Activated CD4-positive, alpha-beta T cell treated with anti-CD3 and anti-CD28 coated beads, Interleukin-2, amount 50 U/mL, for 48 hours (primary cell): Measurements from ENCODE around the gene CPA4.
"Not testable (repeated sequence)": the region's sequence is repeated elsewhere in the genome, so short reads cannot be mapped to it uniquely, and the experiment has no call there.

Source experiments
- DNase-seq, 2 experiments: peaks; one replicate each; pipeline ENCODE4 v3.0.0-alpha.2; 2020

Gene CPA4, protein sequence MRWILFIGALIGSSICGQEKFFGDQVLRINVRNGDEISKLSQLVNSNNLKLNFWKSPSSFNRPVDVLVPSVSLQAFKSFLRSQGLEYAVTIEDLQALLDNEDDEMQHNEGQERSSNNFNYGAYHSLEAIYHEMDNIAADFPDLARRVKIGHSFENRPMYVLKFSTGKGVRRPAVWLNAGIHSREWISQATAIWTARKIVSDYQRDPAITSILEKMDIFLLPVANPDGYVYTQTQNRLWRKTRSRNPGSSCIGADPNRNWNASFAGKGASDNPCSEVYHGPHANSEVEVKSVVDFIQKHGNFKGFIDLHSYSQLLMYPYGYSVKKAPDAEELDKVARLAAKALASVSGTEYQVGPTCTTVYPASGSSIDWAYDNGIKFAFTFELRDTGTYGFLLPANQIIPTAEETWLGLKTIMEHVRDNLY

DNA sequence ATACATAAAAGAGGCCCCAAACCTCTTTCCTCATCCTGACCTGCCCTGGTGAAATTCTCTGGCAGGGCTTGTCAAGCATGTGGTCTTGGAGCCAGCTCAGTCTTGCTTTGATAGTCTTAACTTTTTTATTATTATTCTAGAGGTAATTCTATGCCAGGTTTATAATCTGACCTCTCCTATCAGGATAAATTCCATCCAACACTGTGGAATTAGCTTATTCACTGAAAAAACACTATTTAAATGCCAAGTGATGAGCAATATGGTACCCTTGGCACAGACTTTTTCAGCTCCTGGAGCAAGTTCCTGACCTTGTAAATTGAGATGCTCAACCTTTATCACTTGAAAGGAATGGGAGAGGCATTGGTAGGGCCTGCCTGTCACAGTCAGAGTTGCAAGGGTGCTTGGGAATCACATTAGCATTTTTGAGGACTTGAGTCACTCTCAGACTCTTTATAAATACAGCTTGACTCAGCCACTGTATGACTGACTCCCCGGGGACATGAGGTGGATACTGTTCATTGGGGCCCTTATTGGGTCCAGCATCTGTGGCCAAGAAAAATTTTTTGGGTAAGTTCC is at the start of gene CPA4:
CPA4 (plus strand) TSS at position 480 of the 576 bp plus-strand sequence; CDS start at position 500, 20 bp downstream.
- DNase-seq = no peak

DNA sequence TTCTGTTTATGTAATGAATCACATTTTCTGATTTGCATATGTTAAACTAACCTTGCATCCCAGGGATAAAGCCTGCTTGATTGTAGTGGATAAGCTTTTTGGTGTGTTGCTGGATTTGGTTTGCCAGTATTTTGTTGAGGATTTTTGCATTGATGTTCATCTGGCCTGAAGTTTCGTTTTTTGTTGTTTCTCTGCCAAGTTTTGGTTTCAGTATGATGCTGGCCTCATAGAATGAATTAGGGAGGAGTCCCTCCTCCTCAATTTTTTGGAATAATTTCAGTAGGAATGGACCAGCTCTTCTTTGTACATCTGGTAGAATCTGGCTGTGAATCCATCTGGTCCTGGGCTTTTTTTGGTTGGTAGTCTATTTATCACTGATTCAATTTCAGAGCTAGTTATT is 49.5 kb upstream of the CPA4 start:
- not testable (repeated sequence) for DNase-seq

DNA sequence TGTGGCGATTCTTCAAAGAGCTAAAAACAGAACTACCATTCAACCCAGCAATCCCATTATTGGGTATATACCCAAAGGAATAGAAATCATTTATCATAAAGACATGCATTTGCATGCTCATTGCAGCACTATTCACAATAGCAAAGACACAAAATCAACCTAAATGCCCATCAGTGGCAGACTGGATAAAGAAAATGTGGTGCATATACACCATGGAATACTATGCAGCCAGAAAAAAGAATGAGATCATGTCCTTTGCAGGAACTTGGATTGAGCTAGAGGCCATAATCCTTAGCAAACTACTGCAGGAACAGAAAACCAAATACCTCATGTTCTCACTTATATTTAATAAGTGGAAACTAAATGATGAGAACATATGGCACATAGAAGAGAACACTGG is 46.5 kb upstream of the CPA4 start:
- not testable (repeated sequence) for DNase-seq

DNA sequence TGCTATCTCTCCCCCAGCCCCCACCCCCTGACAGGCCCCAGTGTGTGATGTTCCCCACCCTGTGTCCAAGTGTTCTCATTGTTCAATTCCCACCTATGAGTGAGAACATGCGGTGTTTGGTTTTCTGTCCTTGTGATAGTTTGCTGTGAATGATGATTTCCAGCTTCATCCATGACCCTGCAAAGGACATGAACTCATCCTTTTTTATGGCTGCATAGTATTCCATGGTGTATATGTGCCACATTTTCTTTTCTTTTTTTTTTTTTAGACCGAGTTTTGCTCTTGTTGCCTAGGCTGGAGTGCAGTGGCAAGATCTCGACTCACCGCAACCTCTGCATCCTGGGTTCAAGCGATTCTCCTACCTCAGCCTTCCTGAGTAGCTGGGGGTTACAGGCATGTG is 44.1 kb upstream of the CPA4 start:
- DNase-seq = not testable (repeated sequence)

DNA sequence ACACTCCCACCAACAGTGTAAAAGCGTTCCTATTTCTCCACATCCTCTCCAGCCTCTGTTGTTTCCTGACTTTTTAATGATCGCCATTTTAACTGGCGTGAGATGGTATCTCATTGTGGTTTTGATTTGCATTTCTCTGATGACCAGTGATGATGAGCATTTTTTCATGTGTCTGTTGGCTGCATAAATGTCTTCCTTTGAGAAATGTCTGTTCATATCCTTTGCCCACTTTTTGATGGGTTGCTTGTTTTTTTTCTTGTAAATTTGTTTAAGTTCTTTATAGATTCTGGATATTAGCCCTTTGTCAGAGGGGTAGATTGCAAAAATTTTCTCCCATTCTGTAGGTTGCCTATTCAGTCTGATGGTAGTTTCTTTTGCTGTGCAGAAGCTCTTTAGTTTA is 43.3 kb upstream of the CPA4 start:
- DNase-seq = not testable (repeated sequence)

DNA sequence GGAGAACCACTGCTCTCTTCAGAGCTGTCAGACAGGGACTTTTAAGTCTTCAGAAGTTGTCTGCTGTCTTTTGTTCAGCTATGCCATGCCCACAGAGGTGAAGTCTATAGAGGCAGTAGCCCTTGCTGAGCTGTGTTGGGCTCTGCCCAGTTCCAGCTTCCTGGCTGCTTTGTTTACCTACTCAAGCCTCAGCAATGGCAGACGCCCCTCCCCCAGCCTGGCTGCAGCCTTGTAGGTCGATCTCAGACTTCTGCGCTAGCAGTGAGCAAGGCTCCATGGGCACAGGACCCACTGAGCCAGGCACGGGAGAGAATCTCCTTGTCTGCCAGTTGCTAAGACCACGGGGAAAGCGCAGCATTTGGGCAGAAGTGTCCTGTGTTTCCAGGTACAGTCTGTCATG is 38.4 kb upstream of the CPA4 start:
- DNase-seq = no peak

DNA sequence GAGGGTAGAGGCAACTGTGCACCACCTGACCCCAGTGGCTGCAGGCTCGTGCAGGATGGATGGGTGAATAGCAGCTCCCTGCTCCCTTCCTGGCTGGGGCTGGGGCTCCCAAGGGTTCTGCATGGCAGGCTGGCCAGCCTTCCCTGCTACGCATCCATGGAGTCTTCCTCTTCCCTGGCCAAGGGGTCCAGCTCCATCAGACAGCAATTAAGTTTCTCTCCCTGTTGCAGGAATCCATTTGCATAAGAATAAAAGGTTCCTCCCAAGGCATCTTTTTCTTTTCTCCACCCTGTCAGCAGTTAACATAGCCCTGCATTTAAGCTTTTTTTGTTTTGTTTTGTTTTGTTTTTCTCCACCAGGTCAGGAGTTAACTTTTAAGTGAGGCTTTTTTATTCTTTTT is 36.3 kb upstream of the CPA4 start:
- DNase-seq = no peak

DNA sequence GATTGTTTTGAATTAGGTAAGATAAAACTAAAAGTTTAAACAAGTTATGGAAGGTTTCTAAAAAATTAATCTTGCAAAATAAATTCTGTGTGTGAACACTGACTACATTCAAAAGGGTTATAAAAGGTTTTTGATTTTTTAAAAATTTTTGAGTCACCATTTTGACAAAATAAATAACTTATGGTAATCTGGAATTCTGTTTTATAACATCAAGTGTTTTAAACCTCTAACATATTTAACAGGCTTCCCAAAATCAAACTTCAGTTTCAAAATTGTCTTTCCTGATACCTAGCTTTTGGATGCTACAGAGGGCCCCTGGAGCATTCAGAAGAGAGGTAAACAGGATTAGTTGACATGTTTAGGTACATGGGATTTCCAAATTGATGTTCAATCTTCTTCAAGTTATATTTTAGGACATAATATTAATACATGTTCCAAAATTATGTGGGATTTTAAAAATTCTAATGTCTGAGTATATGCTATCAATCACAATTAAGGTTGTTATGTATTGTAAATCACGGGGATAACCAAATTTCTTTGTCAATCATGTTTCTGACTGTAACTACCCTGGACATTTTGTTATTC is 34.4 kb upstream of the CPA4 start:
- no peak for DNase-seq

DNA sequence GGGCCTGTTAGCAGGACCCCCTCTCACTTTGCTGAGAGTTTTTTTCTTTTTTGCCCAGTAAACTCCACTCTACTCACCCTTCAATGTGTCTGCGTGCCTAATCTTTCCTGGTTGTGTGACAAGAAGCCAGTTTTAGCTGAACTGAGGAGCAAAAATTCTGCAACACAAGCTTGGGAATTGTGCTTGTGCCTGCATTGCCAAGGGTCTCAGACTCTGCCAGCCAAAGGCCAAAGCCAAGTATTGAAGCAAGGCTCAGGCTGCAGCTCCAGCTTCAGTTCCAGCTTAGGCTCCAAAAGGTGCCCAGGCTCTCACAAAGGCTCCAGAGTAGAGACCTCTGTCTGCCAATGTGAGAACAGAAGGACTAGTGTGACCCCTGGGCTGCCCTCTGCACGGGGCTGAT is 30.5 kb upstream of the CPA4 start:
- DNase-seq = no peak

DNA sequence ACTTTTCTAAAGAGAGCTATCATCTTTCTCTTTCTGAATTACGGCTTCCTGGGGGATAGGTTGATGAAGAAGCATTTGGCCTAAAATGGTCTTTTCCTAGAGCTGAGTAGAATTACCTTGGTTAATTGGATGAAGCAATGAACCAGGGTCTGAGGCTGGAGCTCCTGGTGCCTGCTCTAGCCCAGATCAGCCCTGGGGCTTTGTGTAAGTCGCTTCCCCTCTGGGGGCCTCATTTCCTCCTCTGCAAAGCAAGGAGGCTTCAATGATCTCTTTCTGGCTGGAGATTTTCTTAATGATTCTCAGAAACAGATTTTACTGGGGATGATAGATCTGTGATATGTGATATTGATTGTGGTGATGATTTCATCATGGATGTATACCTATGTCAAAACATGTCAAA is 29.8 kb upstream of the CPA4 start:
- no peak for DNase-seq

DNA sequence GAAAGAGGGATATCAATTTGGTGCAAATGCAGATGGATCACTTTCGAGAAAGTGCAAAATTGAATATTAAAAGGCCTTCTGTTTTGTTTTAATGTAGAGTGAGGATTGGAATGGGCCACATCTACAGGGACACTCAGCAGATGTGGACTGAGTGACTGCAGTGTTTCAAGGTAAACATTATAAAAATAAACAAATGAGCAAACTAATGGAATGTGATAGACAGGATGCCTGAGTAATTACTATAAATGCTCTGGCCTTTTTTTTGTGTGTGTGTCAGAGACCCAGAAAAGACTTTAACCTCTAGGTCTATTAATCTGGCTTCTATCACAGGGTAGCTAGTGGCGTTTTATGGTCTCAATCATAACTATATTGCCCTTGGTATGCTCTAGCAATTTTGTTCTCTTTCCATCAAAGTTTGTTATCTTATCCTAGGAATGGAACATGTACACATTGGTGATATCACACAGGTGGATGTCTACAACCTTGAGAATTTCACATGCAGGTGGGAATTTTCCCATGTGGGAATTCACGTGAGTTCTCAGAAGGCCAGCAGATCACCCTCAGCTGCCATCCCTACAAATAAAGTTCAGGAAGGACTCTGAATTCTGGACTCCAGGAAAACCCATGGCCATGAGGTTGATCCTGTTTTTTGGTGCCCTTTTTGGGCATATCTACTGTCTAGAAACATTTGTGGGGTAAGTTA is 26.6 kb upstream of the CPA4 start, which contains the start of gene CPA2:
CPA2 (plus strand) TSS at position 606 of the 703 bp plus-strand sequence; CDS start at position 625, 19 bp downstream.
- DNase-seq = no peak

DNA sequence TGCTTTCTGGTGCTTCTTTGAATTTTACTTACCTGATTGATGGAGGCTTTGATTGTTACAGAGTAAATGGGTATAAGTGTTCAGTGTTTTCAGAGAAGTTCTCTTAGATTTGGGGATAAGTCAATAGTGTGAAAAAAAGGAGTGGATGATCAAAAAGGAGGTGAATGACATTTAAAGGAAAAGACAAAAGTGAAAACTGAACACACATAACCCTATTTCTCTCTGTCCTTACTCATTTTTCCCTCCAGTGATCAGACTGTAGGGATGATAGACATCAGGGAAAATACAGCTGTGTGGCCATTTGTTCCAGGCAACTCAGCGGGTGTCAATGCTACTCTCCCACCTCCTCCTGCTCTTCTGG is 26.0 kb upstream of the CPA4 start:
- no peak for DNase-seq

DNA sequence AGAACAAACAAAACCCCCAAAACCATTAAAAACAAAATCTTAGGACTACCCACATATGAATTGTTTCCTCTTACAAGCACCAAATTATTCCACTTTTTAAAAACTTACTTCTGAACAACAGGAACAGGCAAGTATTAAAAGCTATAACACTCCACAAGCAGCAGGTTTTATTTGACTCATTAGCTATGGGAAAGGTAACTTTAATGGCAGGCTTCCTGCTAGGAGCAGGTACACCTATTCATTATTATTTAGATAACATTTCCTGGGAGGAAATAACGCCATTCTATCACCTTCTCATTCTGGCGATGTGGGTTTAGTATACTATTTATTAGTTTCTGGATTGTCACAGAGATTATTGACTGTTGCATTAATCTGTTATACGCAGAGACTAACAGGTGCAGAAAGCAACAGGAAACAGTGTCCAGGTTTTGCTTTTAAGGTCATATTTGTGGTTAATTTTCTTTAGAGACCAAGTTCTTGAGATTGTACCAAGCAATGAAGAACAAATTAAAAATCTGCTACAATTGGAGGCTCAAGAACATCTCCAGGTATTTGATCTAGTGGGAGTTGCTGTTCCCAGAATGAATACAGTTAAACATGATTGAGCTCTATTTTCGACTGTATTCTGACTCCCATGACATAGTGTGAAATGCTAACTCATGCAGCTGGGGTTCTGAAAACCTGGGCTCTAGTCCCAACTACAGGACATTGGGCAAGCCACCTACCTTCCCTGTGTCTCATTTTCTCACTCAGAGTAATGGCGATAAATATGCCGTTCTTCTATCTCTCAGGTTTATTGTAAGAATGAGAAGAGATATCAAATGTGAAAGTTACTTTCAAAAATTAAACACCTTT is 24.3 kb upstream of the CPA4 start:
- DNase-seq = no peak

DNA sequence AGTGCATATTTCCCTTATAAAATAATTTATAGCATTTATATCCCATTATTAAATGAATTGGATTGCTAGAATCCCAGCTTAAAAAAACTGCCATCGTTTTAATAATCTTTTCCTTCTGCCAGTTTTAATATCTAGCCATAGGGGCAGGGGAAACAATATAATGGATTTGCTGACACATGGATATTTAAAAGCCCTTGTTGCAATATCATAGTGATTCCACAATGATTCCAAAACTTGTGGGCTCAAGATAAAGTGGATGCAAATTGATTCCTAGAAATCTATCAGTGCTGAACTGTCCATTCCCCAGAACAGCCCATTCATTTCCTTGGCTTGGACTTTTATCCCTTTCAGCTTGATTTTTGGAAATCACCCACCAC is 23.7 kb upstream of the CPA4 start:
- DNase-seq = no peak

DNA sequence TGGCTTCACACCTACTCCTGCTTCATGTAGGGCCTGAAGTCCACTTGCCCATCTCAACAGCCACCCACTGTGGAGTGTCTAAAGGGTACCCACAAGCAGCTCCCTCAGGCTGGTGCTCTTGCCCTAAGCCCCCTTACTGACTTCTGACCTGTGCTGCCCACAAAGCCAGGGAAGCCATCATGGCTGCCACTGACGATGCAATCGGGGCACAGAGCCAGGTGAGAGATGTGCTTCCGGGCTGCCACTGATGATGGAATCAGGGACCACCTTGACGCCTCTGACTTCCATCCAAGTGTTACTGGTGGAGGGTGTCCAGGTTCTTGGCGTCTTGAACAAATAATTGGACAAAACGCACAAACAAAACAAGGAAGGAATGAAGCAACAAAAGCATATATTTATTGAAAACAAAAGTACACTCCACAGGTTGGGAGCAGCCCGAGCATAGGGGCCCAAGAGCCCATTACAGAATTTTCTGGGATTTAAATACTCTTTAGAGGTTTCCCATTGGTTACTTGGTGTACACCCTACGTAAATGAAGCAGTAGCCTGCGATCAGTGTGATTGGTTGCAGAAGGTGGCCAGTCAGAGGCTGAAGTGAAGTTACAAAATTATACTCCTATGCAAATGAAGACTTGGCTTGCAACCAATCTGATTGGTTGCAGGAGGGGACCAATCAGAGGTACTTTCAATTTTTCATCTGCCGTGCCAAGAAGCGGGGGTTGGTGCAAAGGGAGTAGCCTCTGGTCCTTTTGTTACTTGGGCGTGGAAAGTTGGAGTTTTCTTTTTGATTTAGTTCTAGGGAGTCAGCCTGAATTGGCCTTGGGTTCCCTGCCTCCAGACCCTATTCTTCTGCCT is 21.8 kb upstream of the CPA4 start:
- DNase-seq = no peak

DNA sequence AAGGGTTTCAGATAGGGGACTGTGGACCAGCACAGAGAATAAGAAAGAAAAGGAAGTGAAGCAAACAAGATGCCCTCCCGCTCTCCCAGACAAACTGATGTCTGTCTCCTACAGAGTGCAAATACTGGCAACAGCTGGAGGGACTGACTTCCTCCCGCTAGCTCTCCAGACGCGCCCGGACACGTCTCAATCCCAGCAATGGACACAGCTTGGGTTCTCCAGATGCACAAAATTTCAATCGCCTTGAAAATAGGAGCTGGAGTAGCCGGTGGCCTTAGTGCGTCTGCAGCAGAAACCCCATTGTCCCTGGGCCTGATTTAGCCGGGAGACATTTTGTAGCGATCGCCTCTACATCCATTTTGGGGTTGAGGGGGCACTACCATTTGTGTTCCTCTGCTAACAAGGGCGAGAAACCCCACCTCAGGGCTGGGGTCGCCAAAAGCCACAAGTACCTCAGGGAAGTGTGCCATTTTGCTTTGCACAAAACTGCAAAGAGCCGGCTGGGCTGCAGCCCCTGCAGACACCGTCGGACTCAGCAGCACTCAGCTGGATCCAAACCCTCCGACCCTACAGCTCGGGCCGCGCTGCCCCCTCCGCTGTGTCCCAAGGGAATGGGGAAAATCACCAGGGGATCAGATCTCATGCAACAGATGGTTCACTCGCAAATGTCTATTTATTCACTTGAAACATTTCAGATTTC is 20.4 kb upstream of the CPA4 start:
- no peak for DNase-seq

DNA sequence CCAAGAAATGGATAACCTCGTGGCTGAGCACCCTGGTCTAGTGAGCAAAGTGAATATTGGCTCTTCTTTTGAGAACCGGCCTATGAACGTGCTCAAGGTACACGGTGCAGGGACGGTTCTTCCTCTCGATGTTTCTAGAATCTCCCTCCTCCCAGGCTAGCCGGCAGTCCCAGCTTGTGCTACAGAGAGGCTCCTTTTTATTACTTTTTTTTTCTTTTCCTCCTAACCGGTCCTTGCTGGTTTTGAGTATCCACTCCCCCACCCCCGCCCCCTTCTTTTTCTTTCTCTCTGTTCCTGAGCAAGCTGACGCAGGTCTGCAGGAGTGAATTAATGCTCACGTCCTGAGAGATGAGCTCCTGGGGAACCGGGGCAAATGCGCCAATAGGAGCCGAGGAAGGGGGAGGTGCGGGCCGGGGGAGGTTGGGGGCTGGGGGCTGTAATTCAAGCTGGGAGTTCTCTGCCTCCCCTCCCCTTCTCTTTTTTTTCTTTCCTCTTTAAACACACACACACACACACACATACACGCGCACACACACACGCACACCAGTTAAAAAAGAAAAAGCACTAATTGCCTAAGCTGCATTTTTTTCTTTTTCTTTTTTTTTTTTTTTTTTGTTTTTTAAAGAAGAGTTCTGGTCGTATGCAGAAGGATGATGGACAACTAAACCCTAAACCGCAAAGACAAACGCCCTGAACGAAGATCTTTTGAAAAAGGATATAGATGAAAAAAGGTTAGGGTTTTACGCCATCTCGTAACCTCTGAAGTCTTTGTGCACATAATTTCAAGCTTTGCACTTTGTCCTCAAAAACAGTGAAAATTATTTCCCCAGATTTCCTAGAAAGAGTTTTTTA is 19.7 kb upstream of the CPA4 start:
- DNase-seq = no peak

DNA sequence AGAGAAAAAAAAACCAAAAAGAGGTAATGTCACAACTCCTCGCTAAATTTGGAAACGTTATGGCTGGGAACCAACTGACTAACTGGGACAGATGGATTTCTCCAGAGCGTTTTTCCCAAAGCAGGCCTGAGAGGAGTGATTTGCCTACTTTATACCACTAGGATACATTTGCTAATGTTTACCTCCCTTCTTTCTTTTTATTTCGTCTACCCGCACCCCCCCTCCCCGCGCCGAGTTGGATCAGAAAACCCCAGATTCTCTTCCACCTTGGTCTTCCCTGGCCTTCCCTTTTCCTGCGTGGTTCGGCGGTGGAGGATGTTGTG is 19.1 kb upstream of the CPA4 start:
- no peak for DNase-seq

DNA sequence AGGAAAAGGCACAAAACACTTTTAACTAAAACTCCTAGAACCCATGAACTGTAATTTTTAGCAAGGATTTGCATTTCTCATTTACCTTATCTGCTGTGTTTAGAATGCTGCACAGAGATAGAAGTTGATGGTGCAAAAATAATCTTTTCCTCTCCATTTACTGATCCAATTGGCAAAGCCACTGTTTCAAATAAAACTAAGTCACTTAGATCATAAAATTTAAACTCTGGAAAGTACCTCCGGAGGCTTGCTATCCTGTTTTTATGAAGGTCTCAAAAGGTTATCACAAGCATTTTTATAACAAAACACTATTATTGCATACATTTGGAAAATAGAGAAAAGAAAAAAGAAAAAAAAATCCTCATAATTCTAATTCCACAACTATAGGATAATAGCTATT is 18.7 kb upstream of the CPA4 start:
- DNase-seq = no peak

DNA sequence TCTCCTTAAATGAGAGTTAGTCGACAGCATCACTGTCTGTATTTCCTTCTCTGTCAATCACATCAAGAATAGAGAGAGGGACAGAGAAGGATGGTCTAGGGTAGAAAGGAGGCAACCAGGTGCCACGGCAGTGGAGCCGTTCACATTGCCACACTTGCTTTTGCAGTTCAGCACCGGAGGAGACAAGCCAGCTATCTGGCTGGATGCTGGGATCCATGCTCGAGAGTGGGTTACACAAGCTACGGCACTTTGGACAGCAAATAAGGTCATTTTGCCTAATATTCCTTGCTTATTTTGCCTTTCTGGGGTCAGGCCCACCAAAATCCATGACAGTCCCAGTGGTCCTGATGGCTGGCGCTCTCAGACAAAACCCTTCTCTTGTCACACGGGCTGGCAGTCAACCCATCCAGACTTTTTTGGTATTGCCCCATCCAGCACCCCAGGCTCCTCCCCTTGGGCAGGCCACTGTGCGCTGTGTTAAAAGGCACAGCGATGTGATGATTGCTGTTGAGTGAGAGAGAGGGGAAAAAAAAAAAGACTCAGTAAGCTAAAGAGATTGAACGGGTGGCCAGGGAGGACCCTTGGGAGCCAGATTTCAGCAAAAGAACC is 17.9 kb upstream of the CPA4 start:
- DNase-seq = no peak
